ENCODE results near the gene PRR5L.

Gene PRR5L, protein sequence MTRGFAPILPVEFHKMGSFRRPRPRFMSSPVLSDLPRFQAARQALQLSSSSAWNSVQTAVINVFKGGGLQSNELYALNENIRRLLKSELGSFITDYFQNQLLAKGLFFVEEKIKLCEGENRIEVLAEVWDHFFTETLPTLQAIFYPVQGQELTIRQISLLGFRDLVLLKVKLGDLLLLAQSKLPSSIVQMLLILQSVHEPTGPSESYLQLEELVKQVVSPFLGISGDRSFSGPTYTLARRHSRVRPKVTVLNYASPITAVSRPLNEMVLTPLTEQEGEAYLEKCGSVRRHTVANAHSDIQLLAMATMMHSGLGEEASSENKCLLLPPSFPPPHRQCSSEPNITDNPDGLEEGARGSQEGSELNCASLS

DNA sequence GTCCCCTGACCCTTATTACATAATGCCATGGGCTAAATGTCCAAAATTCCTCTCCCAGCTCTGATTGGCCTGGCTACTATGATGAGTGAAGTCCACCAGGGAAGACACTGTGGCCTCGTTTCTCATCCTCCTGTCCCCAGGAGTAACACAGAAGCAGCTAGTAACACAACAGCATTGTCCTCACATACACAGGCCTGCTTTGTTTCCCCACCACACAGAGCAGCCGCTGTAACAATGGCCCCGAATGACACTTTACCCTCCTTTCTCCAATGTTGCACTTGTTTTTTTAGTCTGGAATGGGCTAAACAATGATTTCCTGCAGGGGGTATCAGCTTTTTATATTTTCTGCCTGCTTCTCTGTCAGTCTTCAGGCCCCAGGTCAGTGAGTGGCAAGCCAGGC lies at the start of gene PRR5L:
Gene PRR5L (plus strand): TSS at position 363 of the 400 bp plus-strand sequence. CDS start 104,834 bp downstream, outside the sequence.
- no peaks in the 10 kb centered on the region for H3K4me1 Mint-ChIP-seq
- no peak within 1 kb of the TSS for H3K4me3 Mint-ChIP-seq
- H3K27me3 Mint-ChIP-seq: no peaks in the 10 kb centered on the region
- H3K27ac Mint-ChIP-seq: no peak within 1 kb of the TSS
- no peaks in the 10 kb centered on the region for H3K36me3 Mint-ChIP-seq
- no peaks in the 10 kb centered on the region for H3K9me3 Mint-ChIP-seq

DNA sequence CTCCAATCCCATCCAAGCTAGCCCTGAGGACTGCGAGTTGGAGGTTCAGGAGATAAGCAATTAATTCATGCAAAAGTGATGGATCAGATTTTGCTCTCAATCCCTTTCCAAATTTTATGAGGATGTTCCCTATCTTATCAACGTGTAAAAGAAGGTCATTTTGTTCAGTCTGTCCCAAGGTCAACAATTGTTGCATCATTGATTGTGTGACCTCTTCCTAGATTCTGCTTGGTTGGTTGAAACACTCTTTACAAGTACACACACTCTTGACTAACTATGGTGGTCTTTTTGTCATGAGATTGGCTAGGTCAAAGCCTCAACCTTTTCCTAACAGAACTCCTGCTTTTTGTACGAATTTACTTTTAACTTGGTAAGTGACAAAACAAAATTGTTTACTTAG lies 48.6 kb upstream of the PRR5L start:
- Mint-ChIP-seq H3K27me3 (peaks cover 28% of the 10 kb centered on the region), H3K4me3 (no peak overlapping the region), H3K9me3 (peaks cover 4% of the 10 kb centered on the region), H3K27ac (no peak overlapping the region), H3K4me1 (no peaks in the 10 kb centered on the region), H3K36me3 (no peaks in the 10 kb centered on the region)

DNA sequence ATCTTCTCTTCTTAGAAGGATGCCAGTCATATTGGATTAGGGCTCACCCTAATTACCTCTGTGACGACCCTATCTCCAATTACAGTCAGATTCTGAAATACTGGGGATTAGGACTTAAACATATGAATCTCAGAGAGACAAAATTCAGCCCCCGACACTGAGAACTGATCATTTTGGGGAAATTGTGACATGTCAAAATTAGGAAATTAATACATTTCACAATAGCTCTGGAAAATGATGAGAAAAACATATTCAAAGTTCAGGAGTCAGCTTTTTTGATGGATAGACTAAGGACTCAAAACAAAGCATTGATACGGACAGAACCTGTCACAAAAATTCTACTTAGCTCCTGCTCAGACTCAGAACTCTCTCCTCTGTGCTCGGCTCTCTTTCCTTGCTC lies 47.7 kb upstream of the PRR5L start:
- Mint-ChIP-seq H3K27me3 (peaks cover 28% of the 10 kb centered on the region), H3K36me3 (no peaks in the 10 kb centered on the region), H3K4me1 (no peaks in the 10 kb centered on the region), H3K9me3 (peaks cover 4% of the 10 kb centered on the region), H3K27ac (no peak overlapping the region), H3K4me3 (no peak overlapping the region)

DNA sequence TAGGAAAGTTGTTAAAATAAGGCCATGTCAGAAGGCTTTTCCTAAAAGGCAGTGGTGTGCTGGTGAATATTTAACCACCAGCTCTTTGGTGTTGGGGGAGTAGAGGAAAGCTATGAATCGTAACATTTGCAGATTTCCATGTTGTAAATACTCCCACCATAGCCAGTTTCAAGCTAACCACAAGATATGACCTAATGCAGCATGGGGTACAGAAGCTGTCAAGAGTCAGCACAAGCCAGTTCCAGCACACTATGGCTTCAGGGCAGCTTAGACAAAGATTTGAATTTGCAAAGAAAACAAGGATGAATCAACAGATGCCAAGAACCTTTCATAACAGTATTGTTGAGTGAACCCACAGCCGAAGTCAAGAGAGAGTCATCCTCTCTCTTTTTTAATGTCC lies 46.8 kb upstream of the PRR5L start:
- peaks cover 4% of the 10 kb centered on the region for H3K9me3 Mint-ChIP-seq
- no peak overlapping the region for H3K27ac Mint-ChIP-seq
- peaks cover 30% of the 10 kb centered on the region for H3K27me3 Mint-ChIP-seq
- H3K4me1 Mint-ChIP-seq: no peaks in the 10 kb centered on the region
- H3K4me3 Mint-ChIP-seq: no peak overlapping the region
- no peaks in the 10 kb centered on the region for H3K36me3 Mint-ChIP-seq

DNA sequence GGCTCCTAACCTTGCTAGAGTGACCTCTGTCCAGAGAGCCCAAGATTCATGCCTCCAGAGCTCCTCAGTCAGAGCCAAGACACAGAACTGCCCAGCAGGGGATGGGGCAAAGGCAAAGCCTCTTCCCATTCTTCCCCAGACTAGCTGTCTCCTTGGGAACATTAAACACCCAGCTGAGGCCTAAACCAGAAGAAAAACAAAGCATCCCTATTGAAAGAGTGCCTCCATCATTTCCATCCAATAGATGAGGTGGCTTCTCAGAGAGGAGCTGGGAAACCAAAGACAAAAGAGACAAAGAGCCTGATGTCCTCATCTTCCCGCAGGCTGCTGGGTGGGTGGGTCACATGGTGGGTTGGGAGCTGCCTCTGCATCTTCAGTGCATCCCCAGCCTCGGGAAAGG lies 44.3 kb upstream of the PRR5L start:
- no peak overlapping the region for H3K27ac Mint-ChIP-seq
- no peaks in the 10 kb centered on the region for H3K9me3 Mint-ChIP-seq
- H3K4me1 Mint-ChIP-seq: no peaks in the 10 kb centered on the region
- no peak overlapping the region for H3K4me3 Mint-ChIP-seq
- no peaks in the 10 kb centered on the region for H3K36me3 Mint-ChIP-seq
- H3K27me3 Mint-ChIP-seq: peaks cover 20% of the 10 kb centered on the region

DNA sequence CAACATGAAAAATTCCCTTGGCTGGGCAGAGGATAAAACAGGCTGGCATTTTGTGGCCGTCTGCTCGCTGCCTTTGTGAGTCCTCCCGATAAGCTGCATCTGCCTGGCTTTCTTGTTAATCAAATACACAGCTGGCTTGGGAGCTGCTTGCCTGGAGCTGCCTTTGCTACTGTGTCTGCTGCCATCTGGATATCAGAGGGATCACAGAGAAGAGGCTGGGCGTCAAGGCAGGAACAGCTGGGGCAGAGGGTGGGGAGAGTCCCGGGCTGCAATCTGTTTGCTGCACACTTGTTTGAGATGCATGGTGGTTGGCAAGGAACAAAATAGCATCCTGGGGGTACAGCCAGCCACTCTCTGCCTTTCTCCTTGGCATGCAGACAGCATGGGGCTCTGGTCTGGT lies 42.9 kb upstream of the PRR5L start:
- Mint-ChIP-seq H3K4me1 (no peaks in the 10 kb centered on the region), H3K4me3 (no peak overlapping the region), H3K27ac (no peak overlapping the region), H3K36me3 (no peaks in the 10 kb centered on the region), H3K27me3 (peaks cover 25% of the 10 kb centered on the region), H3K9me3 (no peaks in the 10 kb centered on the region)

DNA sequence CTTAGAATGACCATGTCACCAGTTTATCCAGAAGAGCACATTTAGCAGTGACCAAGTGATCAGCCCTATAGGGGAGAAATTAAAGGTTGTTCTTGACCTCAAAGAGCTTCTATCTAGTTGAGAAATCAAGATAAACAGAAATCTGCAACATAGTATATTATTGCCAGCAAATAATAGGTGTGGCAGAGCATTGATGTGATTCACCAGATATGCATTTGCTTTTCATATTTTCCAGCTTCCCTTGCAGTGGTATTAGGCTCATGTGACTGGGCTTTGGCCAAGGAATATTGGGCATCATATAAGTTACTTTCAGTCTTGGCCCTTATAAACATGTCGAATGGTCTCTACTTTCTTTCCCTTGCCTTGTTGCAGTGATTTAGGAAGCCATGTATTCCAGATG lies 41.4 kb upstream of the PRR5L start:
- no peak overlapping the region for H3K4me3 Mint-ChIP-seq
- H3K9me3 Mint-ChIP-seq: no peaks in the 10 kb centered on the region
- H3K27me3 Mint-ChIP-seq: peaks cover 24% of the 10 kb centered on the region
- no peaks in the 10 kb centered on the region for H3K4me1 Mint-ChIP-seq
- H3K36me3 Mint-ChIP-seq: no peaks in the 10 kb centered on the region
- no peak overlapping the region for H3K27ac Mint-ChIP-seq

DNA sequence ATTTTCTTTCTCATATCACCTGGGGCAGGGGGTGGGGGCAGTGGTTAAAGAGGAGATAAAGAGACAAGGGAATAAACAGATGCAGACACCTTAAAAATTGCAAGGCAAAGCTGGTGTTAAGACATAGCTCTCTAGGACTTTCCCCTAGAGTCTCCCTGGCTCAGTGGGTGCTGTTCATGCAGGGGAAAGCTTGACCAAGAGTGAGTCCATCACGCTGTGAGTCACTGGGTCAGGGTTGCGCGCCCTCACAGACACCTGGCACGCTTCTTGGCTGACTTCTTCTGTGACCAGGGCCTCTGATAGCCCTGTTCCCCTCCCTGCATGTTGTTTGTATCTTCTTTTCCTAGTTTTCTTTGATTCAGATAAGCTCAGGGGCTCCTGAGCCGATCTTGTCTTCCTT lies 38.7 kb upstream of the PRR5L start:
- Mint-ChIP-seq H3K27me3 (peaks cover 17% of the 10 kb centered on the region), H3K9me3 (no peaks in the 10 kb centered on the region), H3K27ac (no peak overlapping the region), H3K36me3 (no peaks in the 10 kb centered on the region), H3K4me3 (no peak overlapping the region), H3K4me1 (no peaks in the 10 kb centered on the region)

DNA sequence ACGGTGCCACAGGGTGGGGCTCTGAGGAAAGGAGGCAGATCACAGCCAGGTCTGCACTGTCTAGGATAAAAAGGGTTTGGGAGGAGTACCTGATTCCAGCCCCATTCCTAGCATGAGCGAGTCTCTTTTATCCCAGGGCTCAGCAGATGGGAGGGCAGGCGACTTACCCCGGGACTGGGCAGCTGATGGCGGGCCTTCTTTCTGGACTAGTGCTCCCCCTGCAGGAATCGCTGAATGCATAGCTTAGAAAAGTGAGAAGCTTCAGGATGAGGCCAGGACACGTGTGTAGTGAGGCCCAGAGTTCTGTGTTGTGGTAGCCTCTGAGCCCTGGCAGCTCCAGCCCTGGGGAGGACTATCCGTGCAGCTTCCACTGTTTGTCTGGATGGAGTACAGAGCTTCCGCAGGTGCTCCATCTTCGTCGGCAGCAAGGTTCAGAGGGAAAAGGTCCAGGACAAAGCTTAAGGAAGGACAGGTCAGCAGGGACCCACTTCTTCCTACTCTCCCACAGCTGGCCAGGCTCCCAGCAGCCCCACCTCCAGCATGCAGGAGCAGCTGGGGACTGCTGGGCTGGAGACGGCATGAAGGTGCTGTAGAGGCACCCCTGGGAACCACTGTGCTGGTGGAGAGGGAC lies 37.2 kb upstream of the PRR5L start:
- no peaks in the 10 kb centered on the region for H3K9me3 Mint-ChIP-seq

DNA sequence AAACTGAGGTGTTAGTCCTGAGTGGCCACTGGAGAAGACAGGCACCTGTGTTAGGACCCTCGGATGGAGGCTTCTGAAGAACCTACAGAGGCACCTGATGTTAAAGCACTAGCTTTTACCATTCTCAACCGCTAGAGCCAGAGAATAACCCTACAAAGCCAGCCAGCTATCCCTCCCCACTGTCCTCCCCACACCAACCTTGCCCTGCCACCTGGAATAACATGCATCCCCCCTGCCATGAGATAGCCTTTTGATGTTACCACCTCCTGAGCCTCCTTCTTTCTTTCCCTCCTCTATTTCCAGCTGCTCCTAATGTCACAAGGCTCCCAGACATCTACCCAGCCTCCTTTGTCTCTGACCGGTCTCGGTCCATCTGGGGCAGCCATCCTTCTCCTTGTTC lies 35.0 kb upstream of the PRR5L start:
- no peak overlapping the region for H3K4me3 Mint-ChIP-seq
- peaks cover 14% of the 10 kb centered on the region for H3K27me3 Mint-ChIP-seq
- no peaks in the 10 kb centered on the region for H3K36me3 Mint-ChIP-seq

More for the DNA sequence above, 37.2 kb upstream of the PRR5L start:
- Mint-ChIP-seq H3K4me1 (no peaks in the 10 kb centered on the region), H3K27ac (no peak overlapping the region), H3K4me3 (no peak overlapping the region), H3K36me3 (no peaks in the 10 kb centered on the region), H3K27me3 (peaks cover 15% of the 10 kb centered on the region)

DNA sequence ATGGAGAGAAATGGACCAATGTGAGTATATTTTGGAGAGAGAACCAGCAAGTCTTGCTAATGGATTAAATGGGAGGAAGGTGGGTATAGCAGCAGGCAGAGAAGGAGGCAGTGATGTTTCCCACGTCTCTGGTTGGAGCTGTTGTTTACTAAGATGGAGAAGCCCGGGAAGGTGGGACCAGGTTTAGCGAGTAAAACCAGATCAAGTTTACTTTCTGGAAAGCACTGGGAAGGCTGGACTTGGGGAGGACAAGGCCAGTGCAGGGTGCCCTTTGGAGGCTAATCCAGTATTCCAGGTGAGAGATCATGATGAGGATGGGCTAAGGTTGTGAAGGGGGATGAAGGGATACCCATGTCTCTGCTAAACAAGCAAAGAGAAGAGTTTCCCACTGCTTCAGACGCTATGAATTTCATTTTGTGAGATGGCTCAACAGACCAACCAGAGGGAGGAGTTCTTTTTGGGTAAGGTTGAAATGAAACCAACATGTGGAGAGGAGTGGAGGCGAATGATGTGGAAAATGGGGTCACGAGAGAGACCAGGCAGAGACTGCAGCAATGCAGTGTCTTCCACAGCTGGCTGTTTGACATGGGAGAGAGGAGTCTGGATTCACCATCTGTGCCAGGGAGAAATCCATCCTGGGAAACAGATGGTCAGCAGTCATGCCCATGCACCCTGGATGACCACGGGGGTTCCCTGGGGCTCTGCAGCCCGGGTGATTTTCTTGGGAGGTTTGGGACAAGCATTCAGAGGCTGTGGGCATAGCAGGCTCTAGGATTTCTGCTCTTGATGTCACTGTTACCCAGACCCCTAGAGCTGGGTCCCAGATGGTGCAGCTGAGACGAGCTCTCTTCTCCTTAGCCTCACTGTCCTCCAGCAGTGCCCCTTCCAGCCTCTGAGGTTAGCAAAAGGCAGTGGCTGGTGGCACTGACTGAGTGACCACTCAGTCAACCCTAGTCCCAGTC lies 31.8 kb upstream of the PRR5L start:
- no peaks in the 10 kb centered on the region for H3K4me1 Mint-ChIP-seq
- H3K27ac Mint-ChIP-seq: no peak overlapping the region
- no peaks in the 10 kb centered on the region for H3K9me3 Mint-ChIP-seq

More for the DNA sequence above, 35.0 kb upstream of the PRR5L start:
- Mint-ChIP-seq H3K9me3 (no peaks in the 10 kb centered on the region), H3K4me1 (no peaks in the 10 kb centered on the region), H3K27ac (no peak overlapping the region)

DNA sequence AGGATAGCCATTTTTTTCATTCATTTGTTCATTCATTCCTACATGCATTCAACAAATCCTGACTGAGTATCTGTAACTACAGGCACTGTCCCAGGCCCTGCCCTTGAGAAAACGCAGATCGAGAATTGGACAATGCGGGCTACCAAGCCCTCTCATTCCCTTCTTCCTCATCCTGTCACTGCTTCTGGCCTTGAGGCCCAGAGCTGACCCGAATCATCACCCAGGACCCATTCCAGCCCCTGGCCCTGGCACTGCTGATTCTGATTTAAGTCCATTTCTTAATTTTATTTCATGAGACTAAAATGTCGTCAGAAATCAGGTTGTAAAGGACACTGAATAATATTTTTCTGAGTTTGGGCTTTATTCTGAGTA lies 31.1 kb upstream of the PRR5L start:
- no peaks in the 10 kb centered on the region for H3K9me3 Mint-ChIP-seq
- H3K4me1 Mint-ChIP-seq: no peaks in the 10 kb centered on the region
- peaks cover 3% of the 10 kb centered on the region for H3K36me3 Mint-ChIP-seq
- peaks cover 2% of the 10 kb centered on the region for H3K27me3 Mint-ChIP-seq
- H3K4me3 Mint-ChIP-seq: no peak overlapping the region
- no peak overlapping the region for H3K27ac Mint-ChIP-seq

More for the DNA sequence above, 31.8 kb upstream of the PRR5L start:
- H3K36me3 Mint-ChIP-seq: no peaks in the 10 kb centered on the region
- peaks cover 2% of the 10 kb centered on the region for H3K27me3 Mint-ChIP-seq
- no peak overlapping the region for H3K4me3 Mint-ChIP-seq

DNA sequence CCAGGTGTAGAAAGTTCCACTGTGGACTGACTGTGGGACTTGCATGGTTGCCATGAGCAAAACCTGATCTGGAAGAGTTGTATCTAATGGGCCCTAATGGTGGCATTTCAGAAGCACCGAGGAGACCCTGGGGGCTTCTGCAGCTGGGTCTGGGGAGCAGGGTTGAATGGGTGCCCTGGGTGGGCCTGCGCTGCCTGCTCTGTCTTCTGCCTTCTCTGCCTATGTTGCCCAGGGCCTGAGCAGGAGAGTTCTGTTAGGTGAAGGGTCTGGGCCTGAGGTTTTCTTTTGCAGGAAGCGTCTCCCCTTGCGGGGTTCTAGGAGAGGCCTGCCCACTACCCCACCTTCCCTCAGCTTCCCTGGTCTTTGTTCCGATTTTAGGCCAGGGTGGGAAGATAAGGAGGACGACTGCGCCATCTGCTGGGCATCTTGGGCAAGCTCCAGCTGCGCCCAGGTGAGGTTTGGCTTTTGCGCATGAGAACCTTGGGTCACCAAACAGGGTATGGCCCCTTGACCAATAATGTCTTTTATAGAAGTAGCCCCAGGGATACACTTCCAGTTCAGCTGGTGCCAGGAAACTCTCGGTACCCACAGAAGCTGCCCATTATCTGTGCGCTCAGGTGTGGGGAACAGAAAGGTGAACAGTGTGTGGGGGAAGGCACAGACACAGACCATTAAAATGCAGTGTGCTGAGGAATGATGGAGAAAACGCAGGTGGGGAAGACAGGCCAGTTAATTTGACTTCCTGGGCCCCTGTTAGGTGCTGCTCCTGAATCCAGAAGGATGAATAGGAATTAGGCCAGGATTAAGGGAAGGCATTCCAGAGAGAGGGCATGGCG lies 30.1 kb upstream of the PRR5L start:
- Mint-ChIP-seq H3K9me3 (no peaks in the 10 kb centered on the region), H3K36me3 (peaks cover 7% of the 10 kb centered on the region), H3K4me1 (no peaks in the 10 kb centered on the region), H3K27ac (no peak overlapping the region), H3K27me3 (no peaks in the 10 kb centered on the region), H3K4me3 (no peak overlapping the region)

DNA sequence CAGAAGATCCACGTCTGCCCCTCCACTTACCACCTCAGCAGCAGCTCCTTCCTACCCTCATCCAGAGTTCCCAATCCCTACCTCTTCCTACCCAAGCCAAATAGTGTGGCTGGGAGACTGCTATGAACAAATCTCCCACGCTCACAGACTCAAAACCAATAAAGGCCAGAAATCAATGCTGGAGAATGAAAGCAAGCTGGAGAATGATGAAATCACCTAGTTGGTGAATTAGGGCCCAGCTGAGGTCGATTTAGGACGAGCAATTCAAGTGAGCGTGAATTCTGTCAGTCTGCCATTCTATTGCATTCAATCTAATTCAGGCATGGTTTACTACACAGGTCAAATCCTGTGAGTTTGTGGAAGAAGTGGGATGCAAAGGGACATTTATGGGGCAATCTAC lies 29.3 kb upstream of the PRR5L start:
- H3K27me3 Mint-ChIP-seq: no peaks in the 10 kb centered on the region
- H3K36me3 Mint-ChIP-seq: peaks cover 14% of the 10 kb centered on the region
- H3K4me1 Mint-ChIP-seq: no peaks in the 10 kb centered on the region
- H3K9me3 Mint-ChIP-seq: no peaks in the 10 kb centered on the region
- H3K27ac Mint-ChIP-seq: no peak overlapping the region
- H3K4me3 Mint-ChIP-seq: no peak overlapping the region

DNA sequence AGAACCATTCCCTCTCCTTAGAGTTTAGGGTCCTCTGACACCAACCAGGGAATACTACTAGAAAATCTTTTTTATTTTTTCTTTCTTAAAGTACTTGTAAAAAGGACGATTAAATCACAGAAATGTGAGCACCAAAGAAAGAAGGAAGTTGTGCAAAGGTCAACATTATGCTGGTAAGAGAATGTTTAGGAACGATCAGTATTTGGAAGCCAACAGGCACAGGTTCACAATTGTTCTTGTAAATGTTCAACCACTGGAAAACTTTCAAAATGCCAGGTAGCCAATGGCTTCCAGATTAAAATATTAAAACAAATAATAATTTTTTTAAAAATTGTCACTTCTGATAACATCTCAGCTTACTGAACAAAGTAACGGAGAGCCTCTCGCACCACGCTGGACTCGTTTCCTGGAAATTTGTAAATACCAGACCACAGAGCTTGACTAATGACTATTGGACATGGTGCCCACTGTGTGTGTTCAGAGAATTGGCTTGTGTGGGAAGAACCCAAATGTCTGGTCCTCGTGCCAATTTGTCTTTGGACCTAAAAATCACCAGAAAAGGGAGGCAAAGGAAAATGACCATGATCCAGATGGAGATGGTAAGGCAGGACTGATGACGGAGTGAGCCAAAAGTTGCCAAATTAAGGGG lies 27.6 kb upstream of the PRR5L start:
- Mint-ChIP-seq H3K4me1 (no peaks in the 10 kb centered on the region), H3K27me3 (no peaks in the 10 kb centered on the region), H3K9me3 (no peaks in the 10 kb centered on the region), H3K4me3 (no peak overlapping the region), H3K36me3 (peaks cover 29% of the 10 kb centered on the region), H3K27ac (no peak overlapping the region)
